ENCODE results near the gene VAMP2.

VAMP2 gene

GRCh38 chr17:8143581-8144400, 19.0 kb downstream of the VAMP2 start:
- H3K27me3 ChIP-seq (ENCODE audit: control insufficient read depth, insufficient read depth, low read length): no peaks in the 10 kb centered on the region
- no peak for TF ChIP-seq CTCF (IDR thresholded peaks at IDR 0.05)
- H3K36me3 ChIP-seq (ENCODE audit: control insufficient read depth, insufficient read depth, low read length): no peaks in the 10 kb centered on the region
- H3K9me3 ChIP-seq (ENCODE audit: control insufficient read depth, low read length): no peaks in the 10 kb centered on the region
- no peaks in the 10 kb centered on the region for H3K4me1 ChIP-seq
- H3K27ac ChIP-seq: no peak overlapping the region
- H3K9ac ChIP-seq: no peak overlapping the region
- H3K4me3 ChIP-seq (ENCODE audit: low read depth, low read length): no peak overlapping the region
- peaks cover 18% of the 10 kb centered on the region for H3K79me2 ChIP-seq
- no peak overlapping the region for H2AFZ ChIP-seq
- no peak overlapping the region for H3K4me2 ChIP-seq (ENCODE audit: low read length)

- no peaks in the 10 kb centered on the region for H3K36me3 ChIP-seq (ENCODE audit: control insufficient read depth, insufficient read depth, low read length)
- no peak for TF ChIP-seq CTCF (IDR thresholded peaks at IDR 0.05)
- no peak overlapping the region for H3K4me2 ChIP-seq (ENCODE audit: low read length)
- no peak overlapping the region for H3K9ac ChIP-seq
- no peak overlapping the region for H3K27ac ChIP-seq
- H3K9me3 ChIP-seq (ENCODE audit: control insufficient read depth, low read length): no peaks in the 10 kb centered on the region
- peaks cover 11% of the 10 kb centered on the region for H3K79me2 ChIP-seq
- H2AFZ ChIP-seq: no peak overlapping the region
- no peak overlapping the region for H3K4me3 ChIP-seq (ENCODE audit: low read depth, low read length)
- H3K4me1 ChIP-seq: peaks cover 3% of the 10 kb centered on the region
- no peaks in the 10 kb centered on the region for H3K27me3 ChIP-seq (ENCODE audit: control insufficient read depth, insufficient read depth, low read length)
Measured at GRCh38 chr17:8142887-8143580, 19.7 kb downstream of the VAMP2 start.

- Histone ChIP-seq H3K4me2 (ENCODE audit: low read length) (no peak overlapping the region), H3K36me3 (ENCODE audit: control insufficient read depth, insufficient read depth, low read length) (no peaks in the 10 kb centered on the region), H3K9me3 (ENCODE audit: control insufficient read depth, low read length) (no peaks in the 10 kb centered on the region), H3K9ac (no peak overlapping the region), H3K27me3 (ENCODE audit: control insufficient read depth, insufficient read depth, low read length) (no peaks in the 10 kb centered on the region), H3K4me1 (peaks cover 5% of the 10 kb centered on the region), H3K4me3 (ENCODE audit: low read depth, low read length) (no peak overlapping the region), H2AFZ (no peak overlapping the region), H3K79me2 (peaks cover 6% of the 10 kb centered on the region), H3K27ac (no peak overlapping the region)
- TF ChIP-seq CTCF (IDR thresholded peaks at IDR 0.05): no peak
Measured at GRCh38 chr17:8142158-8142886, 20.4 kb downstream of the VAMP2 start.

- Histone ChIP-seq H3K27ac (no peak overlapping the region), H2AFZ (no peak overlapping the region), H3K27me3 (ENCODE audit: control insufficient read depth, insufficient read depth, low read length) (no peaks in the 10 kb centered on the region), H3K4me2 (ENCODE audit: low read length) (no peak overlapping the region), H3K4me1 (peaks cover 5% of the 10 kb centered on the region), H3K4me3 (ENCODE audit: low read depth, low read length) (no peak overlapping the region), H3K36me3 (ENCODE audit: control insufficient read depth, insufficient read depth, low read length) (no peaks in the 10 kb centered on the region), H3K9ac (no peak overlapping the region), H3K9me3 (ENCODE audit: control insufficient read depth, low read length) (no peaks in the 10 kb centered on the region), H3K79me2 (peaks cover under 1% of the 10 kb centered on the region)
- TF ChIP-seq CTCF (IDR thresholded peaks at IDR 0.05): no peak
Measured at GRCh38 chr17:8141741-8142140, 21.0 kb downstream of the VAMP2 start.

Measured in parathyroid adenoma (tissue), 2 donors.